SK-N-SH (cell line): ENCODE results near the gene KRTAP5-2. TPM values are rescaled to one million over a fixed set of nuclear protein-coding genes. Genes with fewer than 3 reads are reported as not detected.
A peak's percentile ranks its signal among the peaks of the same experiment; 100 is the strongest.

Experiments used
- CTCF ChIA-PET: fragments of 300-600, 350-600 bp; formaldehyde crosslinking; extraction: SDS; loops from one replicate; lab custom pipeline; 2021; lab: Yijun Ruan, JAX
- POLR2A ChIA-PET: fragments of 350-600 bp; sonication (Branson Sonifier 250); formaldehyde crosslinking; extraction: SDS; loops from one replicate; lab custom pipeline; 2020; ENCODE audit warnings: antibody characterized with exemption, inconsistent platforms; lab: Yijun Ruan, JAX
- DNase-seq: peaks from one replicate; pipeline ENCODE4 v3.0.0; 2012
- H2AFZ ChIP-seq: fragments of 200-600 bp; sonication (generic); 2 replicates; pipeline ENCODE4 v1.8.1; 2016; ENCODE audit warnings: antibody characterized with exemption, mild to moderate bottlenecking, low read depth
- H3F3A ChIP-seq: fragments of 200-600 bp; sonication (generic); replicated peaks from 2 replicates; pipeline ENCODE3; 2016; ENCODE audit warnings: antibody characterized with exemption, mild to moderate bottlenecking; ENCODE audit not compliant: insufficient read depth
- H3K27ac ChIP-seq, 2 experiments: fragments of 200-500 bp in 1 of 2; fragments of 200-600 bp in 1 of 2; sonication (Bioruptor generic) in 1 of 2; sonication (generic), shearing (Covaris generic) in 1 of 2; 2 replicates each; pipeline versions ENCODE4 v1.5.1 to v1.6.1; 2014 to 2016; ENCODE audit warnings: low read depth in 2 of 2, inconsistent platforms in 1 of 2, low read length in 1 of 2, mild to moderate bottlenecking in 1 of 2, mixed read lengths in 1 of 2
- H3K27me3 ChIP-seq: fragments of 200-600 bp; sonication (generic), shearing (Covaris generic); 2 replicates; pipeline ENCODE4 v1.6.1; 2016; ENCODE audit warnings: mixed run types; ENCODE audit not compliant: insufficient read depth
- H3K36me3 ChIP-seq, 2 experiments: fragments of 200-500 bp in 1 of 2; fragments of 200-600 bp in 1 of 2; sonication (Bioruptor generic) in 1 of 2; sonication (generic) in 1 of 2; replicated peaks in 1 of 2; 2 replicates each; pipeline versions ENCODE3 to v1.5.1; 2014 to 2016; ENCODE audit warnings: low read length in 1 of 2, mild to moderate bottlenecking in 1 of 2; ENCODE audit not compliant: insufficient read depth in 2 of 2, control insufficient read depth in 1 of 2
- H3K4me1 ChIP-seq, 2 experiments: fragments of 200-500 bp in 1 of 2; fragments of 200-600 bp in 1 of 2; sonication (Bioruptor generic) in 1 of 2; sonication (generic), shearing (Covaris generic) in 1 of 2; 2 replicates each; pipeline versions ENCODE4 v1.5.1 to v1.6.1; 2014 to 2016; ENCODE audit warnings: low read depth in 1 of 2, low read length in 1 of 2, mixed run types in 1 of 2; ENCODE audit not compliant: insufficient read depth in 2 of 2, control insufficient read depth in 1 of 2
- H3K4me2 ChIP-seq: fragments of 200-600 bp; sonication (generic), shearing (Covaris generic); 2 replicates; pipeline ENCODE4 v1.6.1; 2017; ENCODE audit warnings: mixed run types
- H3K4me3 ChIP-seq, 2 experiments: fragments of 200-500 bp in 1 of 2; fragments of 200-600 bp in 1 of 2; sonication (Bioruptor generic) in 1 of 2; sonication (generic), shearing (Covaris generic) in 1 of 2; 2 replicates each; pipeline versions ENCODE4 v1.5.1 to v1.8.1; 2014 to 2016; ENCODE audit warnings: low read depth in 2 of 2, inconsistent platforms in 1 of 2, low read length in 1 of 2, mild to moderate bottlenecking in 1 of 2, mixed read lengths in 1 of 2, moderate library complexity in 1 of 2
- H3K79me2 ChIP-seq: fragments of 200-600 bp; sonication (generic); 2 replicates; pipeline ENCODE4 v1.8.1; 2017; ENCODE audit warnings: mild to moderate bottlenecking; ENCODE audit not compliant: insufficient read depth
- H3K9ac ChIP-seq: fragments of 200-600 bp; sonication (generic); 2 replicates; pipeline ENCODE4 v1.6.1; 2017; ENCODE audit warnings: mixed run types
- H3K9me2 ChIP-seq: fragments of 200-600 bp; sonication (generic); 2 replicates; pipeline ENCODE4 v1.6.1; 2017; ENCODE audit warnings: mixed run types
- H3K9me3 ChIP-seq: fragments of 200-600 bp; sonication (generic); 2 replicates; pipeline ENCODE4 v1.6.1; 2017; ENCODE audit warnings: mixed run types, mild to moderate bottlenecking, moderate library complexity
- H4K20me1 ChIP-seq: fragments of 200-600 bp; sonication (generic); 2 replicates; pipeline ENCODE4 v1.6.1; 2017; ENCODE audit warnings: mild to moderate bottlenecking, mixed run types; ENCODE audit not compliant: insufficient read depth
- CHD2 ChIP-seq: fragments of 150-350 bp; IDR thresholded peaks from 2 replicates; pipeline ENCODE4 v1.6.1; 2018; ENCODE audit warnings: low read length; ENCODE audit not compliant: partially characterized antibody
- ELF1 ChIP-seq: IDR thresholded peaks from 2 replicates; pipeline ENCODE4 v1.4.0; 2012
- EZH2phosphoT487 ChIP-seq: fragments of 200-600 bp; sonication (generic); IDR thresholded peaks from 2 replicates; pipeline ENCODE4 v1.6.1; 2017; ENCODE audit warnings: low read depth, mixed run types, mild to moderate bottlenecking, antibody characterized with exemption, moderate library complexity, borderline replicate concordance
- FOSL2 ChIP-seq: IDR thresholded peaks from 2 replicates; pipeline ENCODE4 v1.4.0; 2012; ENCODE audit warnings: low read depth, mild to moderate bottlenecking, moderate library complexity, borderline replicate concordance
- FOXJ3 ChIP-seq: sonication (generic); formaldehyde crosslinking; IDR thresholded peaks from 2 replicates; pipeline ENCODE4 v1.5.1; 2020; ENCODE audit warnings: mild to moderate bottlenecking, missing genetic modification reagents
- GABPA ChIP-seq: IDR thresholded peaks from 2 replicates; pipeline ENCODE4 v1.4.0; 2012; ENCODE audit warnings: low read depth, mild to moderate bottlenecking
- MAX ChIP-seq: IDR thresholded peaks from 2 replicates; pipeline ENCODE4 v1.4.0; 2012; ENCODE audit warnings: low read depth
- MEF2A ChIP-seq: IDR thresholded peaks from 2 replicates; pipeline ENCODE4 v1.4.0; 2012; ENCODE audit warnings: low read depth, borderline replicate concordance
- MXI1 ChIP-seq: IDR thresholded peaks from 2 replicates; pipeline ENCODE4 v1.6.1; 2012; ENCODE audit warnings: mild to moderate bottlenecking, low read depth, low read length, improper control_type of control experiment
- POLR2AphosphoS5 ChIP-seq: IDR thresholded peaks from 2 replicates; pipeline ENCODE4 v1.6.1; 2012; ENCODE audit warnings: low read depth, low read length
- RCOR1 ChIP-seq: fragments of 150-350 bp; IDR thresholded peaks from 2 replicates; pipeline ENCODE4 v1.6.1; 2017; ENCODE audit warnings: antibody characterized with exemption, low read length
- REST ChIP-seq: IDR thresholded peaks from 2 replicates; pipeline ENCODE4 v1.6.1; 2012; ENCODE audit warnings: mild to moderate bottlenecking, low read depth, low read length, moderate library complexity
- RXRA ChIP-seq: IDR thresholded peaks from 2 replicates; pipeline ENCODE4 v1.4.0; 2012; ENCODE audit warnings: low read depth, mild to moderate bottlenecking, borderline replicate concordance
- SMC3 ChIP-seq: IDR thresholded peaks from 2 replicates; pipeline ENCODE4 v1.6.1; 2012; ENCODE audit warnings: low read depth, low read length, improper control_type of control experiment
- TAF1 ChIP-seq: IDR thresholded peaks from 2 replicates; pipeline ENCODE4 v1.6.1; 2012; ENCODE audit warnings: low read depth, mild to moderate bottlenecking, low read length, moderate library complexity, borderline replicate concordance
- TCF12 ChIP-seq: IDR thresholded peaks from 2 replicates; pipeline ENCODE4 v1.4.0; 2012
- TEAD4 ChIP-seq: IDR thresholded peaks from 2 replicates; pipeline ENCODE4 v1.4.0; 2012; ENCODE audit warnings: mild to moderate bottlenecking, borderline replicate concordance; ENCODE audit not compliant: insufficient read depth
- USF2 ChIP-seq: fragments of 150-350 bp; IDR thresholded peaks from 2 replicates; pipeline ENCODE4 v1.6.1; 2017; ENCODE audit warnings: antibody characterized with exemption, low read length, low read depth, borderline replicate concordance
- WGBS: methylation state at CpG from one replicate; pipeline ENCODE4 v1.1.6; 2017; ENCODE audit warnings: low lambda C conversion rate; 5-methylcytosine and 5-hydroxymethylcytosine counted together
- polyA plus RNA-seq, 3 experiments: library from polyadenylated mRNA; depleted of rRNA; stranded (reverse); fragments of >200 nt; gene quantifications; 2 replicates each; pipeline ENCODE4 v1.2.3, GENCODE V29; 2012

KRTAP5-2 gene
- polyA plus RNA-seq, 1 of the 3 experiments (the other 2 are of a cell fraction), result not detected

- POLR2A ChIA-PET, result interaction anchor here (1.0 to 1.2 kb wide), 2 partner anchors 9 to 20 kb away, joined by 3 read pairs; no protein-coding TSS in a partner anchor
- TF ChIP-seq REST (no peak), TEAD4 (no peak), GABPA (no peak)
- TF ChIP-seq, all 33 proteins: peak for 0
- CTCF ChIA-PET, result interaction anchor here (1.0 to 18.1 kb wide), 4 partner anchors 9 to 28 kb away, joined by 3 to 398 read pairs (median 4); no protein-coding TSS in a partner anchor
- no peak overlapping the region for H3K9ac ChIP-seq
- no peaks in the 10 kb centered on the region for H3F3A ChIP-seq
- 80% methylated on average over 9 of the region's 13 CpGs for WGBS
- no peaks in the 10 kb centered on the region for H3K9me3 ChIP-seq
- no peaks in the 10 kb centered on the region for H3K9me2 ChIP-seq
- no peak overlapping the region for H2AFZ ChIP-seq
- no peak overlapping the region for H3K4me2 ChIP-seq
- H3K27me3 ChIP-seq, result peaks cover 4% of the 10 kb centered on the region; the same call in 1 of the 2 replicates
- DNase-seq, result peak; percentile 34
- no peaks in the 10 kb centered on the region for H3K36me3 ChIP-seq
- peaks cover 0 to 38% of the 10 kb centered on the region in 2 experiments; a peak in 1 of 4 replicates for H3K4me1 ChIP-seq
- H3K79me2 ChIP-seq, result no peaks in the 10 kb centered on the region
- no peak overlapping the region; a peak in 1 of 4 replicates for H3K27ac ChIP-seq
- peaks cover 18% of the 10 kb centered on the region for H4K20me1 ChIP-seq
- H3K4me3 ChIP-seq, result no peak overlapping the region
Observed at GRCh38 chr11:1568441-1568911, 29.6 kb downstream of the KRTAP5-2 start.

GRCh38 chr11:1567721-1568100 lies 30.4 kb downstream of the KRTAP5-2 start:
- no peak overlapping the region for H3K4me3 ChIP-seq
- H3K9me3 ChIP-seq, result no peaks in the 10 kb centered on the region
- peaks cover 3% of the 10 kb centered on the region; the same call in 1 of the 2 replicates for H3K27me3 ChIP-seq
- H3K79me2 ChIP-seq, result no peaks in the 10 kb centered on the region
- POLR2A ChIA-PET, result interaction anchor here (1.0 kb wide), 1 partner anchor 19 kb away, joined by 3 read pairs; no protein-coding TSS in a partner anchor
- no peaks in the 10 kb centered on the region for H3K36me3 ChIP-seq
- no peak overlapping the region; a peak in 1 of 4 replicates for H3K27ac ChIP-seq
- peaks cover 0 to 38% of the 10 kb centered on the region in 2 experiments; a peak in 1 of 4 replicates for H3K4me1 ChIP-seq
- TF ChIP-seq MXI1 (no peak), TEAD4 (no peak), MAX (no peak), TCF12 (no peak), FOXJ3 (CRISPR knock-in tag) (no peak), EZH2phosphoT487 (no peak), RXRA (no peak), SMC3 (no peak), RCOR1 (no peak), FOSL2 (no peak), ELF1 (no peak), REST (no peak), TAF1 (no peak), POLR2AphosphoS5 (no peak), CHD2 (no peak), USF2 (no peak), MEF2A (no peak)
- no peak overlapping the region for H3K9ac ChIP-seq
- WGBS, result 63% methylated on average over 1 of the region's 7 CpGs
- no peak overlapping the region for H2AFZ ChIP-seq
- CTCF ChIA-PET, result interaction anchor here (0.7 to 18.1 kb wide), 4 partner anchors 9 to 61 kb away, joined by 3 to 398 read pairs (median 4); no protein-coding TSS in a partner anchor
- peaks cover 18% of the 10 kb centered on the region for H4K20me1 ChIP-seq
- peak; percentile 25 for DNase-seq
- no peaks in the 10 kb centered on the region for H3K9me2 ChIP-seq
- no peaks in the 10 kb centered on the region for H3F3A ChIP-seq
- H3K4me2 ChIP-seq, result no peak overlapping the region
